Activated T-helper 9 cell treated with anti-CD3 and anti-CD28 coated beads, Interleukin-2, amount 50 U/mL, for 16 hours (primary cell): ENCODE measurements around the gene NBPF11.
"Not testable (repeated sequence)": the region's sequence is repeated elsewhere in the genome, so short reads cannot be mapped to it uniquely, and the experiment has no call there.

Experiments
- DNase-seq: peaks from one replicate; pipeline ENCODE4 v3.0.0-alpha.2; 2020; ENCODE audit warnings: low read depth

The NBPF11 gene

DNA sequence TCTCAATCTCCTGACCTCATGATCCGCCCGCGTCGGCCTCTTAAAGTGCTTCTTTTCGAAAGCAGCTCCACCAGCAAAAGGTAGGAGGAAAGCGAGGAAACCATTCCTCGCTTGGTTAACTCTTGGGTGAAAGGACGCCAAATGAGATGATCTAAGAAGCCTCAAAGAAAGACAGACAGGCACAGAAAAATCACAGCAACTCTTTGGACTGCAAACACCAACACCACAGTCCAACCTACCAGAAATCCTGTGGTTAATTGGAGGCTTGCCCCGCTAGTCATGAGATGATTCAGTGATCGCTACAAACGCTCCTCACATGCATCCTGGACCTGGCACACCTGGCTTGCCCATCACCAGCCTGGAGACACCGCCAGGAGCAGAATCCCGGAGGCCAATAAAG lies 1.1 kb downstream of the NBPF11 start:
- not testable (repeated sequence) for DNase-seq

DNA sequence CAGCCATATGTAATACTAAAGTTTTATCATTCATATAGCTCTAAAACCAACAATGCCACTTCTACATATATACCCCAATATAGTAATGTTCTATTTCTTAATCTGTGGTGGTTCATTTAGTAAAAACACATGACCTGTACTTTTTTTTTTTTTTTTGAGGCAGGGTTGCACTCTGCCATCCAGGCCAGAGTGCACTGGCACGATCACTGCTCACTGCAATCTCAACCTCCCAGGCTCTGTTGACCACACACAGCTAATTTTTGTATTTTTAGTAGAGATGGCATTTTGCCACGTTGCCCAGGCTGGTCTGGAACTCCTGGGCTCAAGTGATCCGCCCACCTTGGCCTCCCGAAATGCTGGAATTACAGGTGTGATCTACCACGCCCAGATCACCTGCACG lies 2.1 kb downstream of the NBPF11 start:
- not testable (repeated sequence) for DNase-seq

DNA sequence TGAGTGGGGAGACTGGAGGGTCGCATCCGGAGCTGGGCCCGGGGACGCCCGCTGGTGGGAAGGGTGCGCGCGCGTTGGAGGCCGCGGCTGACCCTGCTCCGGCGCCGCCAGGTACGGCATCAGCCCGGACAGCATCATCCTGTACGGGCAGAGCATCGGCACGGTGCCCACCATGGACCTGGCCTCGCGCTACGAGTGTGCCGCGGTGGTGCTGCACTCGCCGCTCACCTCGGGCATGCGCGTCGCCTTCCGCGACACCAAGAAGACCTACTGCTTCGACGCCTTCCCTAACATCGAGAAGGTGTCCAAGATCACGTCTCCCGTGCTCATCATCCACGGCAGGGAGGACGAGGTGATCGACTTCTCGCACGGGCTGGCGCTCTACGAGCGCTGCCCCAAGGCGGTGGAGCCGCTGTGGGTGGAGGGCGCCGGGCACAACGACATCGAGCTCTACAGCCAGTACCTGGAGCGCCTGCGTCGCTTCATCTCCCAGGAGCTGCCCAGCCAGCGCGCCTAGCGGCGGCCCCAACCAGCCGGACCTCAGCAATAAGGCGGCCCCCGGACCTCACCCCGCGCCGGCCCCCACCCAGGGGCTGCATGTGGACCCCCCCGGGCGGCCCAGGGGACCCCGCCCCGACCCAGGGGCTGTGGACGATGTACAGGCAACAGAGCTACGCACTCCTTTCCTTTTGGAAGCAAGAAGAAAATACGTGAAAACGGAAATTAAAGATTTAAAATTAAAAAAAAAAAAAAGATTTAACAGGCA lies 2.8 kb downstream of the NBPF11 start:
- not testable (repeated sequence) for DNase-seq

DNA sequence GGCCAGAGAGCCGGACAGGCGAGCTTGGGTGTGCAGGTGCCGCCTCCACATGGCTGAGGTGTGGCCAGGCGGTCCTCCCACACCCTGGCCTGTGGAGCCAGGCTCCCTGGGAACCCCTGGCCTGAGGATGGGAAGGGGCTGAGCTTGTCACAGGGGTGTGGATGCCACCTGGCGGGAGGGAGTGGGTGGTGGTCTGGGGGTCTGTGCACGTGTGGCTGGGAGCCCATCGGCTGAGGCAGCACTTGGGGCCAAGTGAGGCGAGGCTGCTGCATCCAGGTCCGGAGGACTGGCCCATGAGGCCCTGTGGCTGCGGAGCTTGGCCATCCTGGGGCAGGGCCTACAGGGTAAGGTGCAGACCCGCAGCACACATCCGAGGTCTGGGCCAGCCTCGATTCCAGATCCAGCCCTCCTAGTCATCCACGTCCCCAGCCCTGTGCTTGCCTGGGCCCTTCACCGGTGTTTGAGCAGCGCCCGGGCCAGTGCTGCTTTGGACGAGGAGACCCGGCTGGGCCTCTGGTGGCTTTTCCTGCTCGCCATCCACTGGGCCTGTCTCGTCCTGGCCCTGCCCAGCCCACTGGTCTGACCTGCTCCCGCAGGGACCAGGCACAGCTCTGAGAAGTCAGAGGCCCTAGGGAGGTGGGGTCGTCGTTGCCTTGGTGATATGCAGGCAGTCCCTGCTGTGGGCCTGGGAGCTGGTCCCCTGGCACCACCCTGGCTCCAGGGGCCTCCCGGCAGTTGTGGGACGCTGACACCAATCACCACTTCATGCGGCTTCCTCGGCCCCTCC lies 4.8 kb downstream of the NBPF11 start:
- not testable (repeated sequence) for DNase-seq

DNA sequence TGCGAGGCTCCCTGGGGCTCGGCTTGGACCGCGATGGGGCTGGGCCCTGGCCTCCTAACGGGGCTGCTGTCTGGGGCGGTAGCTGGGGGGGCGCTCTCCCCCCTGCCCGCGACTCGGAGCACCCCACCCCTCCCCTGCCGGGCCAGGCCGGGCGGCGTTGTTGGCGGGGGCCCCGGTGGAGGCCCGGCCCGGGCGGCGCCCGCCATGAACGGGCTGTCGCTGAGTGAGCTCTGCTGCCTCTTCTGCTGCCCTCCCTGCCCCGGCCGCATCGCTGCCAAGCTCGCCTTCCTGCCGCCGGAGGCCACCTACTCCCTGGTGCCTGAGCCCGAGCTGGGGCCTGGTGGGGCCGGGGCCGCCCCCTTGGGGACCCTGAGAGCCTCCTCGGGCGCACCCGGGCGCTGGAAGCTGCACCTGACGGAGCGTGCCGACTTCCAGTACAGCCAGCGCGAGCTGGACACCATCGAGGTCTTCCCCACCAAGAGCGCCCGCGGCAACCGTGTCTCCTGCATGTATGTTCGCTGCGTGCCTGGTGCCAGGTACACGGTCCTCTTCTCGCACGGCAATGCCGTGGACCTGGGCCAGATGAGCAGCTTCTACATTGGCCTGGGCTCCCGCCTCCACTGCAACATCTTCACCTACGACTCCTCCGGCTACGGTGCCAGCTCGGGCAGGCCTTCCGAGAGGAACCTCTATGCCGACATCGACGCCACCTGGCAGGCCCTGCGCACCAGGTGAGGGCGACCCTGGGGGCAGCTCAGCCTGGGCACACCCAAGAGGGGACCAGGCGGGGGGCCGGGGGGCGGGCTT lies 5.7 kb downstream of the NBPF11 start:
- DNase-seq, result not testable (repeated sequence)

DNA sequence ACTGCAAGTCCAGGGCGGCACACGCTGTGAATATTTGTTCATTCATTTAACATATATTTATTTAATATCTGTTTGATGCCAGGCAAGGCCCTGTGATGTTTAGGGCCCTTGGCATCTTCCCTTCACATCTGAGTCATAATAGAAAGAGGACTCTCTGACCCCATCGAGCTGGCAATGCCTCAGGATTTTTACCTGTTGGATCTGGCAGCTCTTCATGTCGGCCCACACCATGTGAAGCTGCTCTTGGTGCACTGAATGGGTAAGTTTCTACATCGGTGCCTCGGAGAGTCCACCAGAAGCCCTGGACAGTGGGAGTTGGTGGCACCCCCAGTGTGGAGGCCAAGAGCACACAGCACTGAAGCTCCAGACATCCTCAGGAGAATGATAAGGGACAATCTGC lies 8.9 kb downstream of the NBPF11 start:
- not testable (repeated sequence) for DNase-seq

DNA sequence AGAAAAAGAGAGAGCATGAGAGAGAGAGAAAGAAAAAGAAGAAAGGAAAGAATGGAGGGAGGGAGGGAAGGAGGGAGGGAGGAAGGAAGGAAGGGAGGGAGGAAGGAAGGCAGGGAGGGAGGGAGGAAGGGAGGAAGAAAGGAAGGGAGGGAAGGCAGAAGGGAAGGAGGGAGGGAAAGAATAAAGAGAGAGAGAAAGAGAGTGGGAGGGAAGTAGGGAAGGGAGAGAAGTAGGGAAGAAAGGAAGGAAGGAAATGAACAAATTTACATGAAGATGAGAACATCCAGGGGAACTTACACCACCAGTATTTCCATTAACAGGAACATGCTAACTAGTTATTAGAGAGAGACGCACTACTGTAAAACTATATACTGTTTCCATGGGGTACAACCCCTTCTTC lies 10.1 kb downstream of the NBPF11 start:
- DNase-seq, result not testable (repeated sequence)

DNA sequence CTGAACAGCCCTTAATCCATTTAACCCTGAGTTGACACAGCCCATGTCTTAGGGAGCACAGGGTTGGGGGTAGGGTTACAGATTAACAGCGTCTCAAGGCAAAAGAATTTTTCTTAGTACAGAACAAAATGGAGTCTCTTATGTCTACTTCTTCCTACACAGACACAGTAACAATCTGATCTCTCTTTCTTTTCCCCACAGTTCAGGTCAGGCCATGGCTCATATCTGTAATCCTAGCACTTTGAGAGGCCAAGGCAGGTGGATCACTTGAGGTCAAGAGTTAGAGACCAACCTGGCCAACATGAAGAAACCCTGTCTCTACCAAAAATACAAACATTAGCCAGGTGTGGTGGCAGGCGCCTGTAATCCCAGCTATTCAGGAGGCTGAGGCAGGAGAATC lies 13.5 kb downstream of the NBPF11 start:
- DNase-seq, result not testable (repeated sequence)

DNA sequence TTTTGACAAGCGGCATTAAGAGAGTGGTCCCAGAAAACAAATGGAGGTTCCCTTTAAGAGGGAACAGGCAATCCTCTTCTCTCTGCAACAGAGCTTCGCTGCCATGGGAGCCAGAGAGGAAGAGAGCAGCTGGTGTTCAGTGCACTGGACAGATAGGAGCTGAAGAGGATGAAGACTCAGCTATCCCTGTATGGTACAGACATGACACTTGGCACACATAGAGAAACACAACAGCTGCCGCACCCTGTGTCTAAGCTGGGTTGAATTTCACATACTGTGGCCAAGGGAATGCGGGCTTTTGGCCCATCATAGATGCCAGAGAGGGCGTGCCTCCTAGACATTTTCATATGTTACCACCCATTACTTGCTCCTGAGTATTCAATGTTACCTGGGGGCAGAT lies 29.7 kb downstream of the NBPF11 start:
- not testable (repeated sequence) for DNase-seq

DNA sequence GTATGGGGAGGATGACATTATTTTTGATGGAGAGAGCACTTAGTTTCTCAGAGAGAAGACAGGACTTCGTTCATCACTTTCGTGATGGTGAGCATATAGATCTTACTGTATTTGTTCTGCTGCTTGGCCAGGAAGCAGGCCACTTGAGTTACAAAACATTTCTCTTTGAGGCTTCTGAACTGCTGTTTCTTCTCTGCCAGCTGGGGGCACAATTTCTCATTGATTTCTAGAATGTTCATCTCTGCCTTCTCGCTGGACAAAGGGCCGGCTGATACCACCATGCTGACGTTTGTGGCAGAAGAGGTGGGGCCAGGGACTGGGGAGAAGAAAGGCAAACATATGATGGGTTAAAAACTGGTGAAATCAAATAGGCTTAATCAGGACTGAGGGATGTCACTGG lies 31.7 kb downstream of the NBPF11 start:
- not testable (repeated sequence) for DNase-seq

DNA sequence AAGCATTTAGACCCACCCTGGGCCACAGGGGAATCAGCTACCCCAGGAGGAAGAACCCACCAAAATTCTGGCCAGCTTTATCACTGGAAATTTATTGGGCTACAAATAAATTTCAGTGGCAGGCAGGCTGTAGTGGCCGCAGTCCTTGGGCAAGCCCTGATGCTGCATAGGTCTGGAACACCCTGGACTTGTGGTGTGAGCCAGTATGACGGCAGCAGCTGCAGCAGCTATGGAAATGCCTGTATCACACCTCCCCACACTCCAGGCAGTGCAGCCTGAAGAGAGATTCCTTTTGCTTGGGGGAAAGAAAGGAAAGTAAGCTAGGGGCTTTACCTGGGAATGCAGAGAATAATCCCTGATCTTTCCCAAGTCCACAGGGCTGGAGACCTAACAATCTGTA lies 56.3 kb downstream of the NBPF11 start:
- DNase-seq, result not testable (repeated sequence)

DNA sequence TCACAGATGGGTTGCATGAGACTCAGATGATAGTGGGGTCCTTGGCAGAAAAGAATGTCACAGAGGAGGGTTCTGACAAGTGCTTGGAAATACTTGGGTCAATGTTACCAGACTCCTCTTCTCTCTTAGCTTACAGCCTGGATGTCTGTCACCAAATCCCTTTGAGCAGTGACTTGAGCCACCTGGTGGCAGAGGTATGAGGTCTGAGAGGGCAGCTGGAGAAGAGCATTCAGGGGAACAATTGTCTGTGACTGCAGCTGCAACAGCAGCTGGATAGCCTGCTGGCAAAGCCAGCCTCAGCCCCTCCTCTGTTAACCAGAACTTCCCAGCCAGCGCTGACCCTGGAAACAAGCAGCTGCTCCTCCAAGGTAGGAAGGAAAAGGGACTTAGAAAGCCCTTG lies 65.9 kb downstream of the NBPF11 start:
- DNase-seq, result not testable (repeated sequence)

DNA sequence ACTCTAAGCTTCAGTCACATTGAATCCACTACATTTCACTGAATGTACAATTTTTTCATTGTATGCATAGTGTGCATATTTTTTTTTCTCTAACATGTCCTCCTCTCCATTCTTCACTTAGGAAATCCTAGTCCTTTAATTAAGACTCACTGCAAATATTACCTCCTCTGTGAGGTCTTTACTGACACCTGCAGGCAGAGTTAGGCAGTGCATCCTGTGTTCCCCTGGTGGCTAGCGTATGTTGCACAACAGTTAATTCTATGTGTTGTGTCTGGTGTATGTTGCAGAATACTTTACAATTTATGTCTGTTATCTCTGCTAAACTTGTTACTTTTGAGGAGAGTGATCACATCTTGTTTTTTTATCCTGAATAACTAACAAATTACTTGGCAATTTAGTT lies 70.9 kb downstream of the NBPF11 start:
- not testable (repeated sequence) for DNase-seq

DNA sequence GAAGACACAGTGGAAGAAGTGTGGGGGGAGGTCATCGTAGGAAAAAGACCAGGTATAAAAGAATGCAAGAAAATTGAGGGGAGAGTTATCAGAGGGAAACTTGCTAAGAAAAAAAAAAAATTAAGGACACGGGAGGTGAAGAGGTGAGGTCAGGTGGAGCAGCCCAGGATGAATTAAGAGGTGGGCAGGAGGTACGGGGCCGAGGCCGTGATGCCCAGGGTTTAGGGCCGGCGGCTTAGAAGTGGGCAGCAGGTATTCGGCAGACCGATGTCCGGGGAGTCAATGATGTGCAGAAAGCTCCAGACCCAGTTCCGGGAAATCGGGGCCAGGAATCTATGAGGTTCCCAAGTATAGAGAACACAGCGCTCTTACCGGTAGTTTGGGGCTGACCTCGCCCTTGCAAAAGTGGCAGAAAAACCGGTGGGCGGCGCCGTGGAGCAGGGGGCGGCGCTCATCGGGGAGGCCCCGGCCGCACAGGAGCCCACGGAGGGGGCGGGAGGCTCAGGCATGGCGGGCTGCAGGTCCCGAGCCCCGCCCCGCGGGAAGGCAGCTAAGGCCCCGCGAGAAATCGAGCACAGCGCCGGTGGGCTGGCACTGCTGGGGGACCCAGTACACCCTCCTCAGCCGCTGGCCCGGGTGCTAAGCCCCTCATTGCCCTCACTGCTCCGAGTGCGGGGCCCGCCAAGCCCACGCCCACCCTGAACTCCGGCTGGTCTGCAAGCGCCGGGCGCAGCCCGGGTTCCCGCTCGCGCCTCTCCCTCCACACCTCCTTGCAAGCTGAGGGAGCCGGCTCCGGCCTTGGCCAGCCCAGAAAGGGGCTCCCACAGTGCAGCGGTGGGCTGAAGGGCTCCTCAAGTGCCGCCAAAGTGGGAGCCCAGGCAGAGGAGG lies 73.2 kb downstream of the NBPF11 start:
- not testable (repeated sequence) for DNase-seq

DNA sequence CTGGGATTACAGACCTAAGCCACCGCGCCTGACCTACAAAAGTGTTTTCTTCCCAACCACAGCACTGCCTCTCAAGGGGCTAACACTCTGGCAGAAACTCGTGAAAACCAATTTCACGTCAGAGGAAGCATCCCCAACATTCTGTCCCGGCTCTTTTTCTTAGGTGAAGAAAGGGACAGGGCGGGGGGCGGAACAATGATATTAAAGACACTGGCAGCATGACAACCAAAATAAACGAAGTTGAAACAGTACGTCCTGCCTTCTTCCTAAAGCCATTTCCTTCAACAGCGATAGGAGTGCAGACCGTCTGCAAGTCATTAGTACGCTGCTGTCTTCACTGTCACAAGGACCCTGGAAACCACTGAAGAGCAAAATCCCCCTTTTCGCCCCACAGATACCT lies 74.0 kb downstream of the NBPF11 start:
- DNase-seq, result not testable (repeated sequence)

DNA sequence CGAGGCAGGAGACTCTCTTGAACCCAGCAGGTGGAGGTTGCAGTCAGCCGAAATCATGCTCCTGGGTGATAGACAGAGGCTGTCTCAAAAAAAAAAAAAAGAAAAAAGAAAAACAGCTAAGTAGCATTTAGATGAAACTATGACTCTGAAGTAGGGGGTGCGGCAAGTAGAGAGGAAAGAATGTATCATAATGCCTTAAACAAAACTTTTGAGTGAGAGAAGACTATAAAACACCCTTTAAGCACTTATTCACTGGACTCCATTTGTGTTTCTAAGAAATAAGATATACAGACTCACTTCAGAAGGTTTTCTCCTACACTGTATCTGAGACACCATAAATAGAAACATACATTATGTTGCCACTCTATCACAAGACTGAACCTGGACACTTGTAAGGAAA lies 74.6 kb downstream of the NBPF11 start:
- not testable (repeated sequence) for DNase-seq

DNA sequence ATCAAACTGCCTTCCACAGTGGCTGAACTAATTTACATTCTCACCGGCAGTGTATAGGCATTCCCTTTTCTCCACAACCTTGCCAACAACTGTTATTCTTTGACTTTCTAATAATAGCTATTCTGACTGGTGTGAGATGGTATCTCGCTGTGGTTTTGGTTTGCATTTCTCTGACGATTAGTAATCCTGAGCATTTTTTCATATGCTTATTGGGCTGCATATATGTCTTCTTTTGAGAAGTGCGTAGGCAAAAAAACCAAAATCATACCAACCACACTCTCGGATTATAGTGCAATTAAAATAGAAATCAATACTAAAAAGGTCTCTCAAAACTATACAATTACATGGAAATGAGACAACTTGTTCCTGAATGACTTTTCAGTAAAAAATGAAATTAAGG lies 78.7 kb downstream of the NBPF11 start:
- DNase-seq, result not testable (repeated sequence)

DNA sequence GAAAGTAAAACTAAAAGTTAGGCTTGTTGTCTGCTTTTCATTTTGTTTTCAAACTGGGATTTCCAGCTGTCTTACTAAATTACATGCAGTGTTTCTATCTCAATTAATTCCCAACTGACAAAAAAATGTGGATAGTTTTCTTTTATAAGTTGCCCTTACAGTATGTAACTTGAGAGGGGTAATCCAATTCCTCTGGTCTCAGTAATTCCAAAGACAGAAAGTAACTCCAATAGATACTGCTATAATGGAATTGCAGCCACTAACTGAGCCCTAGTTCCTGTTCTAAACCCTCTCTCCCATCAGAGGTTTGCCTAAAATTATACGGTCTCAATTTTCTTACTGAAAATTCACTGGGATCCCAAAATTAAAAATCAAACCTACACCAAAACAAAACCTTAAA lies 83.5 kb downstream of the NBPF11 start:
- not testable (repeated sequence) for DNase-seq

DNA sequence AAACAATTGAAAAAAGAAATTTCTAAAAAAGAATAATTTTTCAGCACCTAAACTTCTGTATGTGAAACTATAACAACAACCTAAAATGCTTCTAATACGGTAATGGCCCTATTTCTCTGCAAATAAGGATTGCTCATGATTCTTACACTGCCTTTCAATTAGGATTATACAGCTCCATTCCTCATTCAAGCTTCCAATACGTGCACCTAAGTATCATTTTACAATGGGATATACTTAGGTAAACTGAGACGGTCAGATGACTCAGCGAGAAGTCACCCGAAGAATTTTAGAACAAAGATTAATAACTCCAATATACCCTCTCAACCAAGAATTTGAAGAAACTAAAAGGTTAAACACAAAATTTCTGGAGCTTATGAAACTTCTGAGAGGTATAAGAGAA lies 83.9 kb downstream of the NBPF11 start:
- not testable (repeated sequence) for DNase-seq

DNA sequence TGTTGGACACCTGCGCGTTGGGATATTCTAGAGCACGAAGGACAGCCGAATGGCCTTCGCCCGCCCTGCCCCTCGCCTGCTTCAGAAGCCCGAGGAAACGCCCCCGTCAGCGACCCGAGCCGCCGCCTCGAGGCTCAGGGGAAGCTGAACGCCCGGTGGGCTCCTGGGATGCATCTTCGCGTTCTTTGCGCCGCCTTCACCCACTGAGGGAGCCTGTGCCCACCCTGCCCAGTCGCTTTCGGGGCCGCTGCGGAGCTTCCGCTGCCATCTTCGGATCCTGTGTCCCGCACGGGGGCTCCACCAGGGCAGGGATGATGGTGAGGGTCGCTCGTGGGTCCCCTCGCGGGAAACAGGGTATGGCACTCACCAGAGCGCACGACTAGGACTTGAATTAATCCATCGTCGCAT lies 91.8 kb downstream of the NBPF11 start:
- DNase-seq, result not testable (repeated sequence)

DNA sequence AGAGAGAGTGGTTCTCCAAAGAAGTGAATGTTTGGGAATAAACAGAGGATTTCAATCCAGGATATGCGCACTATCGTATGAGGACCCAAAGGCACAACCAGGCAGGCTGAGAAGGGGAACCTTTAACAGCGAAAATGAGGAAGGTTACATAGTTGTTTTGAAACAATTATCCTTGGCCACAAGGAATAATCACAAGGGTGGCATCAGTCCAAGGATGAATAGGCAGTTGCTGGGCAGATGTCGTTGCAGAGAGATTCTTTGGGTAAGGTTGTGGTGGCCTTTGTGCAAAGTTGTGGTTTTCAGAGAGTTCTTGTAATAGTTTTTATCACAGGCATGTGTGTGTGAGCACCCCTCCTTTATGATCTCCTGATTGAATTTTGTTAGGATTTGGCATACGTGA lies 94.7 kb downstream of the NBPF11 start:
- DNase-seq, result not testable (repeated sequence)
